T-cell (primary cell): ENCODE measurements around the gene BORA. TPM values are rescaled to one million over a fixed set of nuclear protein-coding genes. Genes with fewer than 3 reads are reported as not detected.

Source experiments
- ATAC-seq, 4 experiments: fragments of 200-7000 bp in 3 of 4; fragments of 150-1000 bp in 1 of 4; cut with Tn5 transposase; replicated peaks in 1 of 4; 1 replicate in 3 of 4; 2 replicates in 1 of 4; pipeline ENCODE4 v1.10.0; 2021; ENCODE audit warnings: moderate library complexity in 3 of 4, mild to moderate bottlenecking in 2 of 4, moderate number of reproducible peaks in 1 of 4
- CTCF ChIA-PET, 2 donors: fragments of 300-600 bp; sonication (Branson Sonifier 250); formaldehyde crosslinking; loops; one replicate each; lab custom pipeline; 2022; ENCODE audit warnings: antibody characterized with exemption in 2 of 2; lab: Charles Lee
- POLR2A ChIA-PET, 2 donors: fragments of 300-600 bp; sonication (Branson Sonifier 250); formaldehyde crosslinking; loops; one replicate each; lab custom pipeline; 2022; ENCODE audit warnings: antibody characterized with exemption in 2 of 2; lab: Charles Lee
- DNase-seq, 35 experiments: peaks; one replicate each; pipeline versions ENCODE4 v3.0.0 to v3.0.0-alpha.2; 2013 to 2023
- H3K27ac ChIP-seq: one replicate; pipeline ENCODE4 v1.5.1; 2013; ENCODE audit warnings: low read length
- H3K27me3 ChIP-seq, 2 experiments: replicated peaks in 1 of 2; 1 replicate in 1 of 2; 2 replicates in 1 of 2; pipeline versions ENCODE4 v1.6.1 to v1.7.0; 2013; ENCODE audit warnings: low read length in 1 of 2, mixed read lengths in 1 of 2; ENCODE audit not compliant: control insufficient read depth in 2 of 2, insufficient read depth in 2 of 2; ENCODE audit errors: extremely low read depth in 1 of 2
- H3K36me3 ChIP-seq, 2 donors: 1 replicate in 1 of 2; 2 replicates in 1 of 2; pipeline versions ENCODE4 v1.6.1 to v1.7.0; 2013; ENCODE audit warnings: low read length in 1 of 2; ENCODE audit not compliant: control insufficient read depth in 2 of 2, insufficient read depth in 1 of 2; ENCODE audit errors: extremely low read depth in 1 of 2
- H3K4me1 ChIP-seq, 2 experiments: 1 replicate in 1 of 2; 2 replicates in 1 of 2; pipeline versions ENCODE4 v1.6.1 to v1.7.0; 2013; ENCODE audit warnings: low read length in 2 of 2, mixed read lengths in 1 of 2; ENCODE audit not compliant: insufficient read depth in 2 of 2, control insufficient read depth in 1 of 2; ENCODE audit errors: extremely low read depth in 1 of 2
- H3K4me3 ChIP-seq, 2 donors: 1 replicate in 1 of 2; 2 replicates in 1 of 2; pipeline versions ENCODE4 v1.5.1 to v1.7.0; 2013; ENCODE audit warnings: mild to moderate bottlenecking in 2 of 2, low read length in 1 of 2, moderate library complexity in 1 of 2; ENCODE audit not compliant: control insufficient read depth in 1 of 2; ENCODE audit errors: extremely low read depth in 1 of 2
- H3K9me3 ChIP-seq: 2 replicates; pipeline ENCODE4 v1.7.0; 2013
- H3K27ac Mint-ChIP-seq, 2 donors: one replicate each; pipeline ENCODE4 v1.8.0; 2020 to 2021; ENCODE audit warnings: mild to moderate bottlenecking in 2 of 2, mixed read lengths in 2 of 2
- H3K27me3 Mint-ChIP-seq, 2 donors: one replicate each; pipeline ENCODE4 v1.8.0; 2021 to 2022; ENCODE audit warnings: mixed read lengths in 2 of 2
- H3K36me3 Mint-ChIP-seq: one replicate; pipeline ENCODE4 v1.8.0; 2021; ENCODE audit warnings: mixed read lengths
- H3K4me1 Mint-ChIP-seq, 3 donors: one replicate each; pipeline ENCODE4 v1.8.0; 2020 to 2022; ENCODE audit warnings: mixed read lengths in 3 of 3, mild to moderate bottlenecking in 1 of 3
- H3K4me3 Mint-ChIP-seq, 3 donors: one replicate each; pipeline ENCODE4 v1.8.0; 2020 to 2022; ENCODE audit warnings: mild to moderate bottlenecking in 3 of 3, mixed read lengths in 3 of 3, moderate library complexity in 3 of 3
- H3K9me3 Mint-ChIP-seq, 3 donors: one replicate each; pipeline ENCODE4 v1.8.0; 2020 to 2022; ENCODE audit warnings: mixed read lengths in 3 of 3
- WGBS: methylation state at CpG from one replicate; pipeline ENCODE4 v1.1.5; 2013; ENCODE audit warnings: missing lambda C conversion rate; ENCODE audit not compliant: insufficient coverage; 5-methylcytosine and 5-hydroxymethylcytosine counted together
- total RNA-seq, 35 experiments: library from RNA in 6 of 35; stranded (reverse) in 6 of 35; fragments of 120-200 nt in 1 of 35; gene quantifications; one replicate each; pipeline versions ENCODE4 v1.2.1 to v1.2.4 and lab custom pipeline; 2013 to 2026

BORA gene
- total RNA-seq, 5 donors from 2014 or later (not counting 1 experiment from before 2014, with no cell fraction given): 3.2 to 6.8 (median 5.2) TPM

DNA sequence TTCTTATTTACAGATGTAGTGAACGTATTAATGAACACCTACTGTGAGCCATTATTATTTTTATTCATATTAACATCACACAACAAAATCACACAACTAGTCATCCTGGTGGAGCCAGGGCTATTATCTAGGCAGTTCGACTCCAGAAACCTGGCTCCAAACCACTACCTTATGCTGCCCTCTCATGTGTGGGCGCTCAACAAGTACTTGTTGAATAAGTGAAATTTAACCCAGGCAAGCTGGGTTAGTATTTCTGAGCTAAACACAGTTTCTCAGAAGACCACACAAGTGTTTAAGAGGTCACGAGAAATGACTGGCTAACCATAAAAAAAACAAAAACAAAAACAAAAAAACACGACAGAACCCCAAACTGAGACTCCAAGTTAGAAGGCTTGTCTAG is 33.9 kb upstream of the BORA start:
- ATAC-seq (no peak), DNase-seq (no peak)
- H3K4me3 ChIP-seq: no peak overlapping the region
- Mint-ChIP-seq H3K27me3 (peaks cover 15 to 19% of the 10 kb centered on the region in 2 donors), H3K4me3 (no peak overlapping the region), H3K9me3 (peaks cover 0 to 8% (median 0%) of the 10 kb centered on the region in 3 donors), H3K4me1 (no peaks in the 10 kb centered on the region), H3K27ac (no peak overlapping the region), H3K36me3 (no peaks in the 10 kb centered on the region)
- H3K27me3 ChIP-seq: peaks cover 0 to 5% of the 10 kb centered on the region in 2 experiments
- no peaks in the 10 kb centered on the region for H3K36me3 ChIP-seq
- H3K4me1 ChIP-seq: no peaks in the 10 kb centered on the region
- 84% methylated on average over 2 of the region's 5 CpGs for WGBS
- no peak overlapping the region for H3K27ac ChIP-seq
- CTCF ChIA-PET: no interaction called here
- POLR2A ChIA-PET: no interaction called here
- no peaks in the 10 kb centered on the region for H3K9me3 ChIP-seq

DNA sequence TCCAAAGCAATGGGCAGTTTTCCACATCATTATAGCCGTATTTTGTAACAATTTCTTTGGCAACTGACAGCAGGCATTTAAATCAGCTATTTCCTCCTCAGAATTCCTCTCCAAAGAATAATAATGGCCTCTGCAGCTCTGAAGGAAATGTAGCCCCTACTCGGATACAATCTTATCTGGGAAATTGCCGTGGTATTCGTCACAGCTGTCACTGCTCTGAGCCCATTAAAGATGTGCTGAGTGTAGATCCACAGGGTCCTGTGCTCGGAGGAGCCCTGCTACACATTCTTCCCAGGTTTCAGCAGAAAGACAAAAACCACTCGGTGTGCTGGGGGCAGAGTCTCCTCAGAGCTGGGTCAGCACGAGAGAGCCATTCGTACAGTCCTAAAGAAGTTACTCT is 33.4 kb upstream of the BORA start:
- CTCF ChIA-PET: interaction anchor here in 1 of 2 donors (0.6 to 0.7 kb wide), 2 partner anchors 37 to 77 kb away, joined by 4 to 5 read pairs; no protein-coding TSS in a partner anchor
- no peaks in the 10 kb centered on the region for H3K36me3 Mint-ChIP-seq

DNA sequence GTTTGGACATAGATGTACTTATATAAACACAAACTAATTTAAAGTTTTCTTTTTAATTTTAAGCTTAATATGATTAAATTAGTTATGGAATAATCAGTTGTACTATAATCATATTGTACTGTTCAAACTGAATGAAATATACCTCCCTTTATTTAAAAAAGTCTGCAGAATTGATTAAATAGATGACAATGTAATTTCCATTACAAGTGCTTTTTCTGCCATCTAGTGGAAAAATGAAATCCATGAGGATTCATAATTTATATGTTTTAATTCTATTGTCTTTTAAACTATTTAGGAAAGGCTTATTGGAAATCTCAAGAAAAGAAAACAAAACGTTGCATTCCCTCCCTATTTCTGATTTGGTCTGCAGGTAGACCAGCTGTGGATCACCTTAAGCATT is 31.1 kb upstream of the BORA start:
- WGBS: no CpG with 5 or more reads among the region's 1 CpG
- ATAC-seq (no peak), DNase-seq (no peak)
- Mint-ChIP-seq H3K4me3 (no peak overlapping the region), H3K27ac (no peak overlapping the region), H3K4me1 (no peaks in the 10 kb centered on the region), H3K36me3 (no peaks in the 10 kb centered on the region), H3K9me3 (peaks cover 0 to 8% (median 3%) of the 10 kb centered on the region in 3 donors), H3K27me3 (peaks cover 8 to 10% of the 10 kb centered on the region in 2 donors)
- H3K36me3 ChIP-seq: no peaks in the 10 kb centered on the region
- H3K4me1 ChIP-seq: no peaks in the 10 kb centered on the region
- no peak overlapping the region for H3K27ac ChIP-seq
- H3K9me3 ChIP-seq: no peaks in the 10 kb centered on the region
- peaks cover 0 to 5% of the 10 kb centered on the region in 2 experiments for H3K27me3 ChIP-seq
- H3K4me3 ChIP-seq: no peak overlapping the region
- POLR2A ChIA-PET: no interaction called here
- CTCF ChIA-PET: no interaction called here

More for the DNA sequence above, 33.4 kb upstream of the BORA start:
- no peak overlapping the region for H3K4me3 Mint-ChIP-seq
- Histone ChIP-seq H3K36me3 (no peaks in the 10 kb centered on the region), H3K4me1 (no peaks in the 10 kb centered on the region), H3K9me3 (no peaks in the 10 kb centered on the region), H3K27me3 (peaks cover 0 to 5% of the 10 kb centered on the region in 2 experiments), H3K4me3 (no peak overlapping the region), H3K27ac (no peak overlapping the region)
- 89% methylated on average over 8 of the region's 8 CpGs for WGBS
- no peak for ATAC-seq
- DNase-seq: no peak
- POLR2A ChIA-PET: interaction anchor here in 1 of 2 donors (0.6 kb wide), 1 partner anchor 38 kb away, joined by 6 read pairs; no protein-coding TSS in a partner anchor
- peaks cover 15 to 19% of the 10 kb centered on the region in 2 donors for H3K27me3 Mint-ChIP-seq
- H3K27ac Mint-ChIP-seq: no peak overlapping the region
- no peaks in the 10 kb centered on the region for H3K4me1 Mint-ChIP-seq
- peaks cover 0 to 8% (median 0%) of the 10 kb centered on the region in 3 donors for H3K9me3 Mint-ChIP-seq

DNA sequence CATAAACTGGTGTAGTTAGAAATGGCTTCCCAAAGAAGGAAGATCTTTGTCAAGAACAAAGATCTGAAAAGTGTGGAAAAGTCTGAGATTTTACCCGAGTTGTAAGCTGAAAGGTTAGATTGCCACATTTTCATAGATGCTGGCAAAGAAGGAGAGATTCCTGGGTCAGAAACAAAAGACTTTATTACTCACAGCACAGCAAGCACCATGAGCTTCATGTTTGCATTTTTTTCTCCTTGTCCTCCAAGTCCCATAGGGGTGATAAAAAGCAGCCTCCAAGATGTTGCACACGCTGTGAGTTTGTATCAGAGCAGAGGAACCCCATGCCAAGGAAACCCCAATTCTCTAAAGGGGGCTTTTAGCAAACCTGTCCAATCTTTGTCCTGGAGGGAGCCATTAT is 29.6 kb upstream of the BORA start:
- peaks cover 0 to 8% (median 2%) of the 10 kb centered on the region in 3 donors for H3K9me3 Mint-ChIP-seq
- no peaks in the 10 kb centered on the region for H3K9me3 ChIP-seq
- no peaks in the 10 kb centered on the region for H3K36me3 ChIP-seq
- H3K27me3 Mint-ChIP-seq: peaks cover 8 to 9% of the 10 kb centered on the region in 2 donors
- no peak overlapping the region for H3K27ac Mint-ChIP-seq
- WGBS: no CpG with 5 or more reads among the region's 2 CpGs
- H3K4me3 ChIP-seq: no peak overlapping the region
- no peak for DNase-seq
- CTCF ChIA-PET: no interaction called here
- H3K4me1 ChIP-seq: no peaks in the 10 kb centered on the region
- no peak overlapping the region for H3K27ac ChIP-seq
- no peaks in the 10 kb centered on the region for H3K36me3 Mint-ChIP-seq
- H3K4me3 Mint-ChIP-seq: no peak overlapping the region
- no peaks in the 10 kb centered on the region for H3K4me1 Mint-ChIP-seq
- POLR2A ChIA-PET: no interaction called here
- ATAC-seq: no peak
- H3K27me3 ChIP-seq: peaks cover 0 to under 1% of the 10 kb centered on the region in 2 experiments

DNA sequence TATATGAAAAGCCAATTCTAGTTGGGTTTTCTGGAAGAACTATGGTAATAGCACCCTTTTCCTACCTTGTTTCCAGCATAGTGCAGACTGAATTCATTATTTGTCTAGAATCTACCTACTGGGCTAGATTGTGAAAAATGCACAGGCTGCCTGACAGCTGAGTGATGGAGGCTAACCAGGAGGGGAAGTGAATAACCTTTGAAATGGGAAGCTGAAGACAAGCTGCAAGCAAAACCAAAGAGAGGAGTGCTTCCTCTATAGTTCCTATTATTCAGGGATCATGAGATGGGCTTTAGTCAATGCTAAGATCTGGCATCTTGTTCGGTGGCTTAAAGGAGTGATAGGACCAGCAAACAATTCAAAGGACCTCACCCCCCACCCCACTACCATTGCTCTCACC is 27.2 kb upstream of the BORA start:
- Mint-ChIP-seq H3K27me3 (peaks cover 2 to 8% of the 10 kb centered on the region in 2 donors), H3K4me1 (no peaks in the 10 kb centered on the region), H3K27ac (no peak overlapping the region), H3K4me3 (no peak overlapping the region), H3K9me3 (peaks cover 0 to 13% (median 2%) of the 10 kb centered on the region in 3 donors), H3K36me3 (peaks cover 2% of the 10 kb centered on the region)
- Histone ChIP-seq H3K27ac (no peak overlapping the region), H3K36me3 (no peaks in the 10 kb centered on the region), H3K4me1 (no peaks in the 10 kb centered on the region), H3K27me3 (no peaks in the 10 kb centered on the region), H3K4me3 (no peak overlapping the region), H3K9me3 (no peaks in the 10 kb centered on the region)
- WGBS: no CpG with 5 or more reads among the region's 1 CpG
- POLR2A ChIA-PET: interaction anchor here in 1 of 2 donors (0.7 kb wide), 1 partner anchor 956 kb away, joined by 4 read pairs; no protein-coding TSS in a partner anchor
- ATAC-seq (no peak), DNase-seq (no peak)
- CTCF ChIA-PET: interaction anchor here in 1 of 2 donors (0.6 kb wide), 1 partner anchor 65 kb away, joined by 3 read pairs; no protein-coding TSS in a partner anchor

DNA sequence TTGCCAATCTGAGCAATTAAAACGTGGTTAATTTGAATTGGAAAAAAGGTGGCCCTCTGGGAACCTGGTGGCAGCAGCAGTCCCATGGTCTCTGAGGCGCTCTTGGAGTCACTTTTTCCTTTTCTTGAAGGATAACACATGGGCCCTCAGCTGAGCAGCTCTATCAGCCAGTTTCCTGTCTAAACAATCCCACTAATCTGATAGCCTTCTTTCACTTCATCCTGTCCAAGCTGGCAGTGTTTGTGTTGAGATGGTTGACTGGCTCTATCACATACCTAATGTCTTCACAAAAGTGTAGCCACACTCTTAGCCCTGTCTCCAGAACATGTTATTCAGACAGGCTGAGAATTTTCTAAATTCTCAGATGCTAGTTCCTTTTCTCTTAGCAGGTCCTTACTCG is 10.9 kb upstream of the BORA start:
- H3K4me1 Mint-ChIP-seq: peaks cover 23 to 38% (median 31%) of the 10 kb centered on the region in 3 donors
- DNase-seq (no peak), ATAC-seq (no peak)
- H3K4me3 ChIP-seq: no peak overlapping the region
- no peaks in the 10 kb centered on the region for H3K4me1 ChIP-seq
- CTCF ChIA-PET: no interaction called here
- no peak overlapping the region for H3K27ac Mint-ChIP-seq
- peaks cover 77% of the 10 kb centered on the region for H3K36me3 Mint-ChIP-seq
- H3K27me3 ChIP-seq: no peaks in the 10 kb centered on the region
- H3K27ac ChIP-seq: no peak overlapping the region
- peaks cover 0 to 16% (median 9%) of the 10 kb centered on the region in 3 donors for H3K9me3 Mint-ChIP-seq
- H3K9me3 ChIP-seq: no peaks in the 10 kb centered on the region
- peaks cover 7 to 48% of the 10 kb centered on the region in 2 donors for H3K36me3 ChIP-seq
- POLR2A ChIA-PET: no interaction called here
- H3K27me3 Mint-ChIP-seq: no peaks in the 10 kb centered on the region
- no peak overlapping the region for H3K4me3 Mint-ChIP-seq
- WGBS: 62% methylated on average over 3 of the region's 3 CpGs
